ENCODE measurements around the gene ZNF627.
"Not testable (repeated sequence)": the region's sequence is repeated elsewhere in the genome, so short reads cannot be mapped to it uniquely, and the experiment has no call there.

ZNF627 gene

DNA sequence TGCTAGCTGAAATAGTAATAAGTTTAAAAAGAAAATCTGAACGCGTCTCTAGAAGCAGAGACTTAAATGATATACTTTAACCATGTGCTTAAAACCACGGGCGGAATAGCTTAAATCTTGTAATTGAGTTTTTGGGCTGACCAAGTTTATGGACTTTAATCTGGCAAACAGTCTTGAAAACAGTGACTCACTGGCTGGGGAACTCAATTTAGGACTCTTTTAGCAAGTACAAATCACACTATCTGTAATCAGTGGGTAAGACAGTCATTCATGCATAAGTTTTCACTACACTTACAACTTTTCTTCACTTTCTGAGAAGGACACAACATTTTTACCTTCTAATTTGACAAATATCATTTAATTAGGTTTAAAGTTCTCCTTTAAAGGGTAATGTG lies 26.8 kb downstream of the ZNF627 start:
- DNase-seq (ENCODE audit: low read depth in 2 of 2) = no peak

DNA sequence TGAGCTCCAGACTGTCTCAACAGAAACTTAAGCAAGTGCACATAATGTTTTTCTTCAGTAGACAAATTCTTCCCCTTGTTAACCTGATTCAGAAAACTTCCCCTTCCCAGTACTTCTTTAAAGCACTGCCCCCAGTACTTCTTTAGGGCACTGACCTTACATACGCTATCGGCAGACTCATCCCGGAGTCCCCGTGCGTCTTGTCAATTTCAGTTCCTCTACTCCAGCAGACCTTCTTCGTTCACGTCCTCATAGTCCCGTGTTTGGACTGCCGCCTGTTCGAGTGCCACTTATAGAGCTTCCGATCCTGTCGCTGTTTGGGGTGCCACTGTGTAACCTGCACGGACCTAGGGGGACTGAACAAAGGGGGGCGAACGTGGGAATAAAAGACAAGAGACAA lies 29.0 kb downstream of the ZNF627 start:
- DNase-seq (ENCODE audit: low read depth in 2 of 2) = no peak

DNA sequence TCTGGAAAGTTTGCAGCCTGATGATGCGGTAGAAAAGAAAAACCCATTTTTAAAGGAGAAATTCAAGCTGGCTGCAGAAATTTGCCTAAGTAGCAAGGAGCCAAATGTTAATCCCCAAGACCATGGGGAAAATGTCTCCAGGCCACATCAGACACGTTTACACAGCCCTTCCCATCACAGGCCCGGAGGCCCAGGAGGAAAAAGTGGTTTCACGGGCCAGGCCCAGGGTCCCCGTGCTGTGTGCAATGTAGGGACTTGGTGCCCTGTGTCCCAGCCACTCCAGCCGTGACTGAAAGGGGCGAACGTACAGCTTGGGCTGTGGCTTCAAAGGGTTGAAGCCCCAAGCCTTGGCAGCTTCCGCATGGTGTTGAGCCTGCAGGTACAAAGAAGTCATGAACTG lies 35.9 kb downstream of the ZNF627 start:
- no peak for DNase-seq (ENCODE audit: low read depth in 2 of 2)

DNA sequence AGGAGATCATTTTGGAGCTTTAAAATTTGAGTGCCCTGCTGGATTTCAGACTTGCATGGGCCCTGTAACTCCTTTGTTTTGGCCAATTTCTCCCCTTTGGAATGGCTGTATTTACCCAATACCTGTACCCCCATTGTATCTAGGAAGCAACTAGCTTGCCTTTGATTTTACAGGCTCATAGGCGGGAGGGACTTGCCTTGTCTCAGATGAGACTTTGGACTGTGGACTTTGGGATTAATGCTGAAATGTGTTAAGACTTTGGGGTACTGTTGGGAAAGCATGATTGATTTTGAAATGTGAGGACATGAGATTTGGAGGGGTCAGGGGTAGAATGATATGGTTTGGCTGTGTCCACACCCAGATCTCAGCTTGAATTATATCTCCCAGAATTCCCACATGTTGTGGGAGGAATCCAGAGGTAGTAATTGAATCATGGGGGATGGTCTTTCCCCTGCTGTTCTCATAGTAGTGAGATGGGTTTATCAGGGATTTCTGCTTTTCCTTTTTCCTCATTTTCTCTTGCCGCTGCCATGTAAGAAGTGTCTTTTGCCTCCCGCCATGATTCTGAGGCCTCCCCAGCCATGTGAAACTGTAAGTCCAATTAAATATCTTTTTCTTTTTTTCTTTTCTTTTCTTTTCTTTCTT lies 36.9 kb downstream of the ZNF627 start:
- DNase-seq (ENCODE audit: low read depth in 2 of 2) = not testable (repeated sequence)

DNA sequence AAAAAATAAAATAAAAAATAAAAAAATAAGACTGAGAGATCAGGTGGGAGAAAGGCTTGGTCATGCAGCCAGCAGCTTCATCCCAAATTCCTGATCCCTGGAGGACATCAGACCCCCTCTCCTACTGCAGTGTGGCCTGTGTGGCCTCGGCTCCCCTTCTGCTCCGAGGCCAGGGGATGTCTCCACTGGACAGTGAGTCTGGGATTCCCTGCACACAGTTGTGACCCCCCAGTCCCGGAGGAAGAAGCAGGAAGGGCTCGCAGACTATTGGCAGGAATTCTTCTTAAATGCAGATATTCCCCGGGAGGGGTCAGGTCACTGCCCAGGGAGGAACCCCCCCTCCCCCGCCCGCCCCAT lies 41.9 kb downstream of the ZNF627 start:
- DNase-seq (ENCODE audit: low read depth in 2 of 2) = no peak

DNA sequence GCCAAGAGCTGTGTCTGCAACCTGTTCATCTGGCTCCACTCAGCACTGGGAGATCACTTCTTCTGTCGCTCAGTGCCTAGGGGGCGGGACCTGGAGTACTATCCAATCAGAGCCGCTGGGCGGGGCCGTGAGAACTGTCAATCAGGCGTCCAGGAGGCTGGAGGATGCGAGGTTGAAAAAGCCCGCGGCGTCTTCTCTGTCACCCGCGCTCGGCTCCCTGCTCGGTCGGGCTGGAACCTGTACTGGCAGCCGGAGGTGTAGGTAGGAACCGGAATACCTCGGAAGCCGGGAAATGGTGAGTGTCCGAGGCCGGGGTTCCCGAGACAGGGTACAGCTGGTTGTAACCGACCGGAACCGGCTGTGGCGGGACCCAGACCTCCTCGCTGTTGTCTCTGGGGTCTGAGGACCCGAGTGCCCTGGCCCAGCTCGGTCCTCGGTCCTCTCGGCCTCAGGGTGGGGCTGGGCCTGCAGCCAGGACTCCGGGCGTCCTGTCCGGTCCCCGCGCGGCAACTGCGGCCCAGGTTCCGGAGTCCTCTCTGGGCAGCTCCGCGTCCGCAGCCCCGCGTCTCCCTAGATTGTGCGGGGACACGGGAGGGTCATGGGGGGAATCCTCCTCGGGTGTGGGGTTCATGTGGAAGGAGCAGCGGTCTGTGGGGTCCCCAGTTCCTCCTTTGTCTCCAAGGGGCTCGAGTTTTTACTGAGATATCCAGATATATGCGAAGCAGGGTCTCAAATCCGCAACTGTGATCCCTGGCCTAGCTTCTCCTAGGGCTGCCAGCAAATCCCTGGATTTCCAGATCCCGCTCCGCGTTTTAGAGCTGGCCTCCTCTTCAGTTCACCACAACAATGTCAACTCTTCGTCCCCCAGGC lies 42.6 kb downstream of the ZNF627 start:
- DNase-seq (ENCODE audit: low read depth in 2 of 2) = peak; percentile 91 to 93

DNA sequence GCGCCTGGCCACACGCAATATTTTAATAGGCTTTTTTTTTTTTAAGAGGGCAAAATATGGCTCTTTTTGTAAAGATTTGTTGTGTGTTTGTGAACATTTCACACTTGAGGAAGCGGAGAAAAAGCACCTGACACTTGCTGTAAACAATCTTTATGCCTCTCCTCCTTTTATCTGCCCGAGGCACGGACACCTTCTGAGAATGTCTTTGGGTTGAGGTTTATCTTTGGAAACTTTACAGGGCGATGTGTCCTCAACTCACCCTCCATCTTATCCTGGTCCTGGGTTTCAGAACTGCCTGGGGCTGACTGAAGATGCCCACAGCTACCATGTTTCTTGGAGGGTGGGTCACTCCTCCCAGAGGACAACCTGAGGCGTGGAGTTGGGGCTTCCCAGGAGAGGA lies 44.0 kb downstream of the ZNF627 start:
- no peak for DNase-seq (ENCODE audit: low read depth in 2 of 2)

DNA sequence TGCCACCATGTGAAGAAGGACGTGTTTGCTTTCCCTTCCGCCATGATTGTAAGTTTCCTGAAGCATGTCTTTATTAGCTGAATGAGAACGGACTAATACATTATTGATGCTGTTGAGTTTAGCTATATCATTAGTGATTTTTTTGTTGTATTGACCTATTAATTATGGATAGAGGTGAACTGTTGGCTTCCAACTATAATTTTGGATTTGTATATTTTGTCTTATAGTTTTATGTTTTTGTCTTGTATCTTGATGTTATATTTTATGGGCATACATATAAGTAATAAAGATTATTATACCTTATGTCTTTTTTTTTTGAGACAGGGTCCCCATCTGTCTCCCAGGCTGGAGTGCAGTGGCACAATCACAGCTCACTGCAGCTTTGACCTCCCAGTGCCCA lies 45.6 kb downstream of the ZNF627 start:
- DNase-seq (ENCODE audit: low read depth in 2 of 2) = no peak

DNA sequence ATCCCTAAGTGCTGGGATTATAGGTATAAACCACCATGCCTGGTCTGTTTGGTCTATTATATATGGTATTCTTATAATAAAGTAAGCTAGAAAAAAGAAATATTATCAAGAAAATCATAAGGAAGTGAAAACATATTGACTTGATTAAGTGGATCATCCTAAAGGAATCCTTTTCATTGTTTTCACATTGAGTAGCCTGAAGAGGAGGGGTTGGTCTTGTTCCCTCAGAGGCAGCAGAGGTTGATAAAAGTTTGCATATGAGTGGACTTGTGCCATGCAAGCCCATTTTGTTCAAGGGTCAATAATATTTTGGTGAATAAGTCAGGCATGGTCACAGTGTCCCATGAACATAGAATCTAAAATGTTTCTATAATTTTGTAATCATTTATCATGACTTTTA lies 52.7 kb downstream of the ZNF627 start:
- no peak for DNase-seq (ENCODE audit: low read depth in 2 of 2)

DNA sequence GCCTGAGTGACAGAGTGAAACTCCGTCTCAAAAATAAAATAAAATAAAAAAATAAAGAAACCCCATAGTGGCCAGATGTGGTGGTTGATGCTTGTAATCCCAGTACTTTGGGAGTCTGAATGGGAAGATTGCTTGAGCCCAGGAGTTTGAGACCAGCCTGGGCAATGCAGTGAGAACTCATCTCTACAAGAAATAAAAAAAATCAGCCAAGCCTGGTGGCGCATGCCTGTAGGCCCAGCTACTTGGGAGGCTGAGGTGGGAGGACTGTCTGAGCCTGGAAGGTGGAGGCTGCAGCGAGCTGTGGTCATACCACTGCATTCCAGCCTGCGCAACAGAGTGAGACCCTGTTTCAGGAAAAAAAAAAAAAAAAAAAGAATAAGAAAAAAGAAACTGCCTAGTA lies 53.8 kb downstream of the ZNF627 start:
- DNase-seq (ENCODE audit: low read depth in 2 of 2) = no peak

DNA sequence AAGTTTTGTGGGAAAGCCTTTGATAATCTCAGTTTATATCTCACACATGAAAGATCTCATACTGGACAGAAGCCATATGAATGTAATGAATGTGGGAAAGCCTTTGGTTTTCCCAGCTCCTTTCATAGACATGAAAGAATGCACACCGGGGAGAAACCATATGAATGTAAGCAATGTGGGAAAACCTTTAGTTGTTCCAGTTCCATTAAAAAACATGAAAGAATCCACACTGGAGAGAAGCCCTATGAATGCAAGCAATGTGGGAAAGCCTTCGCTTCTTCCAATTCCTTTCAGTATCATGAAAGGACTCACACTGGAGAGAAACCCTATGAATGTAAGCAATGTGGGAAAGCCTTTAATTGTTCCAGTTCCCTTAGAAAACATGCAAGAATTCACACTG lies 54.8 kb downstream of the ZNF627 start:
- no peak for DNase-seq (ENCODE audit: low read depth in 2 of 2)

DNA sequence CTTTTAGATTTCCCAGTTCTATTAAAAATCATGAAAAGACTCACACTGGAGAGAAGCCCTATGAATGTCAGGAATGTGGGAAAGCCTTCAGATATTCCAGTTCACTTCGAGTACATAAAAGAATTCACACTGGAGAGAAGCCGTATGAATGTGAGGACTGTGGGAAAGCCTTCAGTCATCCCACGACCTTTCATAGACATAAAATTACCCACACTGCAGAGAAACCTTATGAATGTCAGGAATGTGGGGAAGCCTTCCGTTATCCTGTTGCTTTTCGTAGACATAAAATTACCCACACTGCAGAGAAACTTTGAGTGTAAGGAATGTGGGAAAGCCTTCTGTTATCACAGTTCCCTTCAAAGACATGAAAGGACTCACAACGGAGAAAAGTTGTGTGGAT lies 55.2 kb downstream of the ZNF627 start:
- DNase-seq (ENCODE audit: low read depth in 2 of 2) = no peak

DNA sequence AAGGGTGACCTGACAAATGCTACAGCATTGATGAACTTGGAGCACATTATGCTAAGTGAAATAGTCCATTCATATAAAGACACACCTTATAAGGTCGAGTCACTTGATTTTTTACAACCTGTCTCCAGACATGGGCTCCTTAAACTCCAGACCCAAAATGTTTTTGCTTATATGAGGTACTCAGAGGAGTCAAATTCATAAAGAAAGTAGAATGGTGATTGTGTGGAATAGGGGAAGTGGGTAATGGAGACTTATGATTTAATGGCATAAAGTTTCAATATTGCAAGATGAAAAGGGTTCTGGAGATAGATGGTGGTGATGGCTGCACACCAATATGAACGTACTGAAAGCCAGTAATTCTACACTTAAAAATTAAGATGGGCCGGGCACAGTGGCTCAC lies 59.3 kb downstream of the ZNF627 start:
- no peak for DNase-seq (ENCODE audit: low read depth in 2 of 2)

DNA sequence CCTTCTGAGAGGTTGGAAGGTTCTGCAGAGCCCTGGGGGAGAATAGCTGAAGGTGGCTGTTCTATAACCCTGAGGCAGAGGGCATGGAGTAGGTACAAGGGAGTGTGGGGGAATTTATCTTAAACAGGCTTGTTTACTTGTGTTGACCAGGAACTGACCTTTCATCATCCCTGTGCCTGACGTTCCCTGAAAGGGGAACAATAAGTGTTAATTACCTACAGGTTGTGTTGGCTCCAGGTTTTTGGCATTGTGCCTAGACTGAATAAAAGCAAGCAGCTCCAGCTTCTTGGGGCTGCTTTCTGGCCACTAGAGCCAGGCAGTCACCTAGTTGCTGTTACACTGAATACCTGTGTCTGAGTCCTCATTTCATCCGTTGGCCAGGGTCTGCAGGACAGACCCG lies 60.0 kb downstream of the ZNF627 start:
- no peak for DNase-seq (ENCODE audit: low read depth in 2 of 2)

DNA sequence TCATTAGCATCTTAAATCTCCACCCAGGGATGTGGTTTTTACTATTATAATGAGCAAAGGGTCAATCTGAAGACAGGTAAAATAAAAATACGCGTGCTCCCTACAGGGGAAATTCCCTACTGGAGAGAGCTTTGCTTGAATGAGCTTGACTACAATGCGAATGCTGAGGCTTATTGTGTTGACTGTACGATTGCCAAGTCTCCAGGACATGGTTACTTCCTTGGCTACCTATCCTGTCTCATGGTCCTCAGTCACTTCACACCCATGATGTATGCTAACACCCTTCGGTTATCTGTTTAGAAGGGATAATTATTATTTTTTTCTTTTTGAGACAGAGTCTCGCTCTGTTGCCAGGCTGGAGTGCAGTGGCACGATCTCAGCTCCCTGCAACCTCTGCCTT lies 61.7 kb downstream of the ZNF627 start:
- DNase-seq (ENCODE audit: low read depth in 2 of 2) = no peak

DNA sequence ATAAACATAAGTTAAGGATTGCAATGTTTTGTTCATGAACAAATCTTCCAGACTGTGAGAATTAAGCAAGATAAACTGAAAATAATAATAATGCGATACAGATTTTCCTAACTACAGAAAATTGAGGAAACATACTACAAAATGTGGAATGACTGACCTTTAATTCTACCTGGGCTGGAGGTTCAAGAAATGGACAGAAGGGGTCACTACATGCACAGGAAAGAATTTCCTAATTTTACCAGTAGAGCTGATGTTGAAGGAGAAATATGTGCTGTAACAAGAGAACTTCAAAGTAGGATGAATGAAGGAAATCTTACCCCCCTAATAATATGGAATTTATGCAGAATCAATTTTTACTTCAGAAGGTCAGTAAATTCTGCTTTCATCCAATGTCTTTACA lies 62.3 kb downstream of the ZNF627 start:
- DNase-seq (ENCODE audit: low read depth in 2 of 2) = no peak

DNA sequence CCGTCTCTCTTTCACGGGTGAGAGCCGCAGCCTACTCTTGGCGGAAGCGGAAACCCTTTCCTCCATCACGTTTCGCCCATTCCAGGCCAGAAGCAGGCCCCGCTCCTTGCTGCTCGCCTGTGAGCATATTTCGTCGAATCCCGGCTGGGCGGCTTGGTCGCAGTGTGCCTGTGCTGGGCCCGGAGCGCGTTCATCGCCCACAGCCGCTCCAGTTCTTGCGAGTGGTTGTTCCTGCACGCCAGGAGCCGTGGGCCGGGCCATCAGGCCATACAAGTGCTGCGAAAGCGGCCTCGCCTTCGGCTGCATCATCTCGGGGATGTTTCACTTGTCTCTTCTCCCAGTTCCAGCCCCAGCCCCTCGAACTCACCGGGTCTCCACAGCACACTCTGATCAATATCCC lies 65.0 kb downstream of the ZNF627 start:
- no peak for DNase-seq (ENCODE audit: low read depth in 2 of 2)

DNA sequence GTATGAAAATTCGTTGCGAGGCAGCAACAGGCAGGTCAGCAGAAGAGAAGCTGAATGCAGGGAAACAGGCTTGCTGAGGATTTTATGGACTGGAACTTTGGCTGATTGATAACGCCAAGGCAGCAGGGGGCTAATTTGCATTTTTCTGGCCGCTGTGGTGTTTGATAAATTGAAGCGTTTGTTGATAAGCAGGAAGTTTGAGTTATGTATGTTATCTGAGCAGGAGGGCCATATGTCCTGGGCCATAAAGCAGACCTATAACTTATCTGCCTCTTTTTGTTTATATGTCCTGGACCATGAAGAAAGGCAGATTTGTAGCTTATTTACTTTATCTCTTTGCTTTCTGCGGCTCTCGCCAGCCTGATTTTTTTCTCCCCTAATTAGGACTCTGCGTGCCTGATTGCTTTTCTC lies 65.9 kb downstream of the ZNF627 start:
- no peak for DNase-seq (ENCODE audit: low read depth in 2 of 2)

Measured in stimulated activated CD4-positive, alpha-beta T cell treated with anti-CD3 and anti-CD28 coated beads, Interleukin-15, amount 100 ng/mL, for 48 hours (primary cell).